ENCODE data around the gene SYVN1.
A peak's percentile ranks its signal among the peaks of the same experiment; 100 is the strongest.

SYVN1 gene

DNA sequence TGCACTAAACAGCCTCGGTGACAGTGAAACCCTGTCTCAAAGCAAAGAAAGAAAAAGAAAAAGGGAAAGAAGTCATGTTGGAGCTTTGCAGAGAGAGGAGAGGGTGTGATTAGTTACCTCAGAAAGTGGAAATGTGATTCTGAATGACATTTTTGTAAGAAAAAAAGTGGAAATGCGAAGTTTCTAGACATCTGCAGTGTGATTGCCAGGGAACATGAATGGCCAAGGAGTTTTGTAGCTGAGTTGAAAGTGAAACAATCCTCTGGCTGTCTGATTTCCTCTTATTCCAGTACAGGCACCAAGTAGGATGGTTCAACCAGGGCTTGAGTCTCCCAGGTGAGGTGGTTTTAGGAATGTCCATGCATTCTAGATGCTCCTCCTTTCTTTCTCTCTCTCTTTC, 17.8 kb upstream of the SYVN1 start:
- H3K4me1 ChIP-seq (ENCODE audit: control insufficient read depth, insufficient read depth, low read length) = no peaks in the 10 kb centered on the region

GRCh38 chr11:65151331-65151899, 17.1 kb upstream of the SYVN1 start:
- no peaks in the 10 kb centered on the region for H3K4me1 ChIP-seq (ENCODE audit: control insufficient read depth, insufficient read depth, low read length)
- H3K4me3 ChIP-seq (ENCODE audit: low read depth, low read length) = no peak overlapping the region
- H3K27ac ChIP-seq (ENCODE audit: extremely low read depth, low read depth, low read length) = no peak overlapping the region
- no peaks in the 10 kb centered on the region for H3K36me3 ChIP-seq (ENCODE audit: control insufficient read depth in 2 of 2, insufficient read depth in 1 of 2, low read length in 2 of 2)
- no peak for TF ChIP-seq YY2 (tag by site-specific recombination; IDR thresholded peaks at IDR 0.05)
- peak; percentile 82 for TF ChIP-seq ZNF121 (tag by site-specific recombination; IDR thresholded peaks at IDR 0.05)
- ChIA-PET POLR2A (interaction anchor here (1.3 kb wide), 1 partner anchor 17 kb away, joined by 4 read pairs; the partner anchor contains the start of gene SYVN1), CTCF (no interaction called here)
- no peaks in the 10 kb centered on the region for H3K9me3 ChIP-seq (ENCODE audit: control insufficient read depth, insufficient read depth, low read depth, low read length)

More for the DNA sequence above, 17.8 kb upstream of the SYVN1 start:
- H3K9me3 ChIP-seq (ENCODE audit: control insufficient read depth, insufficient read depth, low read depth, low read length) = no peaks in the 10 kb centered on the region
- ChIA-PET POLR2A (interaction anchor here (1.3 kb wide), 1 partner anchor 17 kb away, joined by 4 read pairs; the partner anchor contains the start of gene SYVN1), CTCF (no interaction called here)
- TF ChIP-seq ZNF610 (tag by site-specific recombination; IDR thresholded peaks at IDR 0.05; ENCODE audit: borderline replicate concordance) = no peak
- no peak for TF ChIP-seq ZIC2 (tag by site-specific recombination; IDR thresholded peaks at IDR 0.05)
- no peak for TF ChIP-seq ZNF362 (tag by site-specific recombination; IDR thresholded peaks at IDR 0.05)
- TF ChIP-seq ZNF529 (tag by site-specific recombination; IDR thresholded peaks at IDR 0.05; ENCODE audit: insufficient replicate concordance) = no peak
- no peak for TF ChIP-seq ZNF211 (tag by site-specific recombination; IDR thresholded peaks at IDR 0.05; ENCODE audit: low read depth)
- H3K36me3 ChIP-seq (ENCODE audit: control insufficient read depth in 2 of 2, insufficient read depth in 1 of 2, low read length in 2 of 2) = no peaks in the 10 kb centered on the region
- H3K27ac ChIP-seq (ENCODE audit: extremely low read depth, low read depth, low read length) = no peak overlapping the region
- H3K4me3 ChIP-seq (ENCODE audit: low read depth, low read length) = no peak overlapping the region

DNA sequence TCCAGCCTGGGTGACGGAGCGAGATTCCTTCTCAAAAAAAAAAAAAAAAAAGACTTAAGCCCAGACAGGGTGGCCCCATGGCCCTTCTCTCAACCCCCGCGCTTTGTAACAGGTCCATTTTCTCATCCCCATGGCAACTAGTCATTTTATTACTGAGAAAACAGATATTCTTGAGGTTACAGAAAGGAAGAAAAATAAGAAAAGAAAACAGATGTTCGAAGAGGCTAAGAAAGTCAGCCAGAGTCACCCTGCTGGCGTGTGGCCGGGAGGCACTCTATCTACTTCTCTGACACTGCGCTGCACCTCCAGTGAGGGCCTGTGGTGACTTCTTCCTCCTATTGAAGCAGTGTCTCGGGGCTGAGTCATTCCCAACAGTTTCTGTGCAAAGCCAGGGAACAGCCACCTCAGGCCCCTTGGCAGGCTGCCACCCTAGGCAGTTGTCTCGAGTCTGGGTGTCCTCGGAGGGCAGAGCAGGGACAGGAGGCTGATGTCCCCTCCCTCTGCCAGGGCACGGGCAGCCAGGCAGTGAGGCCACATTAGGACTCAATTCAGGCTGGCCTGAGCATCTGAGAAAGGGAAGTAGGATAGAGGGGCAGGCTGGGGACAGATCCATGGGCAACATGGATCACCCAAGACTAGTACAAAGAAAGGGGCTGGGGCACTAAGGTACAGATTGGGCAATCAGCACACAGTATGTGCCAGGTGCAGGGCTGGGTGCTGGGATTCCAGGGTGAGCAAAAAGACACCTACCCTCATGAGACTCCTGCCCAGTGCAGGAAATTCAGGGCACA, 16.4 kb upstream of the SYVN1 start:
- Histone ChIP-seq H3K36me3 (ENCODE audit: control insufficient read depth in 2 of 2, insufficient read depth in 1 of 2, low read length in 2 of 2) (no peaks in the 10 kb centered on the region), H3K27ac (ENCODE audit: extremely low read depth, low read depth, low read length) (no peak overlapping the region), H3K4me1 (ENCODE audit: control insufficient read depth, insufficient read depth, low read length) (no peaks in the 10 kb centered on the region), H3K9me3 (ENCODE audit: control insufficient read depth, insufficient read depth, low read depth, low read length) (no peaks in the 10 kb centered on the region), H3K4me3 (ENCODE audit: low read depth, low read length) (no peak overlapping the region)
- POLR2A ChIA-PET = no interaction called here
- CTCF ChIA-PET = no interaction called here
- TF ChIP-seq SP3 (tag by site-specific recombination; IDR thresholded peaks at IDR 0.05) (no peak), ZNF660 (tag by site-specific recombination; IDR thresholded peaks at IDR 0.05) (peak; percentile 56; the same call in 1 of the 2 replicates), ZNF785 (tag by site-specific recombination; IDR thresholded peaks at IDR 0.05) (no peak), ZSCAN23 (tag by site-specific recombination; IDR thresholded peaks at IDR 0.05) (no peak), ZBTB17 (tag by site-specific recombination; IDR thresholded peaks at IDR 0.05) (peak; percentile 82), ZNF138 (tag by site-specific recombination; IDR thresholded peaks at IDR 0.05; ENCODE audit: borderline replicate concordance) (no peak), ZNF132 (tag by site-specific recombination; IDR thresholded peaks at IDR 0.05; ENCODE audit: borderline replicate concordance) (no peak), ZNF133 (tag by site-specific recombination; IDR thresholded peaks at IDR 0.05) (no peak), TRIM28 (IDR thresholded peaks at IDR 0.05; ENCODE audit: borderline replicate concordance, low read length) (no peak), ZNF658 (tag by site-specific recombination; IDR thresholded peaks at IDR 0.05) (no peak), ZNF837 (tag by site-specific recombination; IDR thresholded peaks at IDR 0.05) (no peak), ZNF747 (tag by site-specific recombination; IDR thresholded peaks at IDR 0.05) (no peak), ZNF791 (tag by site-specific recombination; IDR thresholded peaks at IDR 0.05) (no peak), ZNF600 (tag by site-specific recombination; IDR thresholded peaks at IDR 0.05) (peak; percentile 88), ZNF501 (tag by site-specific recombination; IDR thresholded peaks at IDR 0.05) (no peak), ZNF629 (tag by site-specific recombination; IDR thresholded peaks at IDR 0.05) (0 out of 2 replicates have a peak, but pooled peaks have one; percentile 23), BCL11A (tag by site-specific recombination; IDR thresholded peaks at IDR 0.05; ENCODE audit: low read depth) (no peak)
- TF ChIP-seq, protein P1, sequence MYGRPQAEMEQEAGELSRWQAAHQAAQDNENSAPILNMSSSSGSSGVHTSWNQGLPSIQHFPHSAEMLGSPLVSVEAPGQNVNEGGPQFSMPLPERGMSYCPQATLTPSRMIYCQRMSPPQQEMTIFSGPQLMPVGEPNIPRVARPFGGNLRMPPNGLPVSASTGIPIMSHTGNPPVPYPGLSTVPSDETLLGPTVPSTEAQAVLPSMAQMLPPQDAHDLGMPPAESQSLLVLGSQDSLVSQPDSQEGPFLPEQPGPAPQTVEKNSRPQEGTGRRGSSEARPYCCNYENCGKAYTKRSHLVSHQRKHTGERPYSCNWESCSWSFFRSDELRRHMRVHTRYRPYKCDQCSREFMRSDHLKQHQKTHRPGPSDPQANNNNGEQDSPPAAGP (tag by site-specific recombination; IDR thresholded peaks at IDR 0.05) = no peak
- TF ChIP-seq, protein P2, sequence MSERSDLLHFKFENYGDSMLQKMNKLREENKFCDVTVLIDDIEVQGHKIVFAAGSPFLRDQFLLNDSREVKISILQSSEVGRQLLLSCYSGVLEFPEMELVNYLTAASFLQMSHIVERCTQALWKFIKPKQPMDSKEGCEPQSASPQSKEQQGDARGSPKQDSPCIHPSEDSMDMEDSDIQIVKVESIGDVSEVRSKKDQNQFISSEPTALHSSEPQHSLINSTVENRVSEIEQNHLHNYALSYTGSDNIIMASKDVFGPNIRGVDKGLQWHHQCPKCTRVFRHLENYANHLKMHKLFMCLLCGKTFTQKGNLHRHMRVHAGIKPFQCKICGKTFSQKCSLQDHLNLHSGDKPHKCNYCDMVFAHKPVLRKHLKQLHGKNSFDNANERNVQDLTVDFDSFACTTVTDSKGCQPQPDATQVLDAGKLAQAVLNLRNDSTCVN (tag by site-specific recombination; optimal IDR thresholded peaks at IDR 0.05) = no peak
- TF ChIP-seq, protein P3, sequence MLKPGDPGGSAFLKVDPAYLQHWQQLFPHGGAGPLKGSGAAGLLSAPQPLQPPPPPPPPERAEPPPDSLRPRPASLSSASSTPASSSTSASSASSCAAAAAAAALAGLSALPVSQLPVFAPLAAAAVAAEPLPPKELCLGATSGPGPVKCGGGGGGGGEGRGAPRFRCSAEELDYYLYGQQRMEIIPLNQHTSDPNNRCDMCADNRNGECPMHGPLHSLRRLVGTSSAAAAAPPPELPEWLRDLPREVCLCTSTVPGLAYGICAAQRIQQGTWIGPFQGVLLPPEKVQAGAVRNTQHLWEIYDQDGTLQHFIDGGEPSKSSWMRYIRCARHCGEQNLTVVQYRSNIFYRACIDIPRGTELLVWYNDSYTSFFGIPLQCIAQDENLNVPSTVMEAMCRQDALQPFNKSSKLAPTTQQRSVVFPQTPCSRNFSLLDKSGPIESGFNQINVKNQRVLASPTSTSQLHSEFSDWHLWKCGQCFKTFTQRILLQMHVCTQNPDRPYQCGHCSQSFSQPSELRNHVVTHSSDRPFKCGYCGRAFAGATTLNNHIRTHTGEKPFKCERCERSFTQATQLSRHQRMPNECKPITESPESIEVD (tag by site-specific recombination; IDR thresholded peaks at IDR 0.05) = no peak

All from HEK293 (cell line).